Measurements from ENCODE around the gene FOXP1.

GRCh38 chr3:71570546-71570945 is 13.0 kb downstream of the FOXP1 start:
- TF ChIP-seq, protein P1, sequence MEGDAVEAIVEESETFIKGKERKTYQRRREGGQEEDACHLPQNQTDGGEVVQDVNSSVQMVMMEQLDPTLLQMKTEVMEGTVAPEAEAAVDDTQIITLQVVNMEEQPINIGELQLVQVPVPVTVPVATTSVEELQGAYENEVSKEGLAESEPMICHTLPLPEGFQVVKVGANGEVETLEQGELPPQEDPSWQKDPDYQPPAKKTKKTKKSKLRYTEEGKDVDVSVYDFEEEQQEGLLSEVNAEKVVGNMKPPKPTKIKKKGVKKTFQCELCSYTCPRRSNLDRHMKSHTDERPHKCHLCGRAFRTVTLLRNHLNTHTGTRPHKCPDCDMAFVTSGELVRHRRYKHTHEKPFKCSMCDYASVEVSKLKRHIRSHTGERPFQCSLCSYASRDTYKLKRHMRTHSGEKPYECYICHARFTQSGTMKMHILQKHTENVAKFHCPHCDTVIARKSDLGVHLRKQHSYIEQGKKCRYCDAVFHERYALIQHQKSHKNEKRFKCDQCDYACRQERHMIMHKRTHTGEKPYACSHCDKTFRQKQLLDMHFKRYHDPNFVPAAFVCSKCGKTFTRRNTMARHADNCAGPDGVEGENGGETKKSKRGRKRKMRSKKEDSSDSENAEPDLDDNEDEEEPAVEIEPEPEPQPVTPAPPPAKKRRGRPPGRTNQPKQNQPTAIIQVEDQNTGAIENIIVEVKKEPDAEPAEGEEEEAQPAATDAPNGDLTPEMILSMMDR (IDR thresholded peaks at IDR 0.05; ENCODE audit: insufficient read depth, low read length, poor library complexity, severe bottlenecking), result no peak
- no peak for TF ChIP-seq EZH2phosphoT487 (conservative IDR thresholded peaks at IDR 0.05; ENCODE audit: low read length)

All from SU-DHL-6 (cell line).